Neural progenitor cell (in vitro differentiated cells): ENCODE measurements around the gene GRID1. TPM values are rescaled to one million over a fixed set of nuclear protein-coding genes. Genes with fewer than 3 reads are reported as not detected.
"Not testable (repeated sequence)": the region's sequence is repeated elsewhere in the genome, so short reads cannot be mapped to it uniquely, and the experiment has no call there.

Experiments
- DNase-seq: peaks from one replicate; pipeline ENCODE4 v3.0.0-alpha.2; 2016; ENCODE audit warnings: low spot score
- H2AFZ ChIP-seq: fragments of 200-600 bp; sonication (generic); replicated peaks from 2 replicates; pipeline ENCODE4 v1.6.1; 2016; ENCODE audit warnings: antibody characterized with exemption
- H3F3A ChIP-seq: fragments of 200-600 bp; sonication (generic); 2 replicates; pipeline ENCODE4 v1.6.1; 2016; ENCODE audit warnings: antibody characterized with exemption, low read depth
- H3K27ac ChIP-seq: fragments of 200-600 bp; sonication (generic); 2 replicates; pipeline ENCODE4 v1.5.1; 2016; ENCODE audit warnings: mild to moderate bottlenecking
- H3K27me3 ChIP-seq: fragments of 200-600 bp; sonication (generic); 2 replicates; pipeline ENCODE4 v1.6.1; 2016; ENCODE audit warnings: mild to moderate bottlenecking, moderate library complexity
- H3K36me3 ChIP-seq: fragments of 200-600 bp; sonication (generic); 2 replicates; pipeline ENCODE4 v1.5.1; 2016
- H3K4me1 ChIP-seq: fragments of 200-600 bp; sonication (generic); 2 replicates; pipeline ENCODE4 v1.6.1; 2016; ENCODE audit warnings: mixed run types
- H3K4me2 ChIP-seq: fragments of 200-600 bp; sonication (generic); 2 replicates; pipeline ENCODE4 v1.6.1; 2016
- H3K4me3 ChIP-seq: fragments of 200-600 bp; sonication (generic); 2 replicates; pipeline ENCODE4 v1.5.1; 2016
- H3K79me2 ChIP-seq: fragments of 200-600 bp; sonication (generic); 2 replicates; pipeline ENCODE4 v1.6.1; 2016; ENCODE audit warnings: low read depth
- H3K9ac ChIP-seq: fragments of 200-600 bp; sonication (generic); 2 replicates; pipeline ENCODE4 v1.6.1; 2016
- H3K9me3 ChIP-seq: fragments of 200-600 bp; sonication (generic); 2 replicates; pipeline ENCODE4 v1.5.1; 2016; ENCODE audit warnings: low read depth
- H4K20me1 ChIP-seq: fragments of 200-600 bp; sonication (generic); 2 replicates; pipeline ENCODE4 v1.6.1; 2016; ENCODE audit warnings: low read depth
- H3K27ac Mint-ChIP-seq: 3 replicates; pipeline ENCODE4 v1.8.0; 2021; ENCODE audit warnings: mixed read lengths
- H3K27me3 Mint-ChIP-seq: 2 replicates; pipeline ENCODE4 v1.8.0; 2022; ENCODE audit warnings: low read depth, mild to moderate bottlenecking, inconsistent platforms, moderate library complexity, mixed read lengths; ENCODE audit not compliant: insufficient read depth
- H3K36me3 Mint-ChIP-seq: 3 replicates; pipeline ENCODE4 v1.8.0; 2021; ENCODE audit warnings: mixed read lengths
- H3K4me1 Mint-ChIP-seq: 3 replicates; pipeline ENCODE4 v1.8.0; 2021; ENCODE audit warnings: mixed read lengths
- H3K4me3 Mint-ChIP-seq: 3 replicates; pipeline ENCODE4 v1.8.0; 2021; ENCODE audit warnings: mild to moderate bottlenecking, moderate library complexity, mixed read lengths
- H3K9me3 Mint-ChIP-seq: 3 replicates; pipeline ENCODE4 v1.8.0; 2020; ENCODE audit warnings: mixed read lengths
- EZH2 ChIP-seq: fragments of 200-600 bp; sonication (generic); IDR thresholded peaks from 2 replicates; pipeline ENCODE4 v1.6.1; 2017; ENCODE audit warnings: antibody characterized with exemption, mild to moderate bottlenecking, moderate library complexity
- EZH2phosphoT487 ChIP-seq: fragments of 200-600 bp; sonication (generic); IDR thresholded peaks from 2 replicates; pipeline ENCODE4 v1.6.1; 2017; ENCODE audit warnings: antibody characterized with exemption
- total RNA-seq: library from RNA; depleted of rRNA; stranded (reverse); fragments of >200 nt; gene quantifications from 2 replicates; pipeline ENCODE4 v1.2.3, GENCODE V29; 2015; ENCODE audit warnings: low replicate concordance
- TF ChIP-seq, protein P1 (sequence below): fragments of 200-600 bp; sonication (generic); IDR thresholded peaks from 2 replicates; pipeline ENCODE4 v1.5.1; 2017; ENCODE audit warnings: antibody characterized with exemption, mild to moderate bottlenecking

The GRID1 gene
- total RNA-seq, 1 donor from 2014 or later: not detected

DNA sequence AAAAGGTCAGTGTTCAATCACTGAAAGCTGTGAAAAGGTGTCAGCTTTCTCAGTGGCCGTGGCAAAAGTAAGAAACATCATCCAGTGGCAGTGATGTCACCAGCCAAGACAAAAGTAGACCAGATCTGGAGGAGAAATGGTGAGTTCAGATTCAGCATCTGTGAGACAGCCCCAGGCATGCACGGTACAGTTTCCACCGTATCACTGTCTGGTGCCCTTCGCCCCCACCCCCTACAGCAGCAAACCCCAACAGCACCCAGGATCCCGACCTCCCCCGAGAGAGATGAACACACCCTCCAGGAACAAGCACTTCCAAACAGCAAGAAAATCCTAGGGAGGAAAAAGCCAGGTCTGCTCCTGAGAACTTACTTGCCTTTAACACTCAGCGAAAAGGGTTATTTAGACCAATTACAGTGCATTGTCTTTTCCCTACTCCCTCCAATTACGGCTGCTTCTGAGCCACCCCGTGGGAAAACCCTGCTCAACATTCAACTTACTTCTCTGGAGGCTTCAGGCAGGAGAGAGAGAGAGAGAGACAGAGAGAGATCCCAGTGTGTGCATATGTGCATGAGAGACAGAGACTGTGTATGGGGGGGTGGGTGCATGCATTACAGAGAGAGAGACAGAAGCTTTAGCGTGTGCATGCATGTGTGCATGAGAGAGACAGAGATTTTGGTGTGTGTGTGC is 189.6 kb downstream of the GRID1 start:
- H3K9me3 Mint-ChIP-seq: no peaks in the 10 kb centered on the region
- Histone ChIP-seq H3K4me3 (no peak overlapping the region), H3F3A (no peaks in the 10 kb centered on the region), H4K20me1 (no peaks in the 10 kb centered on the region), H3K27me3 (no peaks in the 10 kb centered on the region), H3K27ac (no peak overlapping the region), H3K36me3 (no peaks in the 10 kb centered on the region), H3K9me3 (no peaks in the 10 kb centered on the region), H3K9ac (no peak overlapping the region), H2AFZ (no peak overlapping the region), H3K4me2 (no peak overlapping the region), H3K4me1 (no peaks in the 10 kb centered on the region), H3K79me2 (no peaks in the 10 kb centered on the region)
- H3K27ac Mint-ChIP-seq: no peak overlapping the region
- H3K36me3 Mint-ChIP-seq: no peaks in the 10 kb centered on the region
- H3K4me3 Mint-ChIP-seq: no peak overlapping the region
- no peaks in the 10 kb centered on the region for H3K4me1 Mint-ChIP-seq
- H3K27me3 Mint-ChIP-seq: no peaks in the 10 kb centered on the region
- no peak for DNase-seq
- no peak for TF ChIP-seq EZH2phosphoT487
- TF ChIP-seq, protein P1, sequence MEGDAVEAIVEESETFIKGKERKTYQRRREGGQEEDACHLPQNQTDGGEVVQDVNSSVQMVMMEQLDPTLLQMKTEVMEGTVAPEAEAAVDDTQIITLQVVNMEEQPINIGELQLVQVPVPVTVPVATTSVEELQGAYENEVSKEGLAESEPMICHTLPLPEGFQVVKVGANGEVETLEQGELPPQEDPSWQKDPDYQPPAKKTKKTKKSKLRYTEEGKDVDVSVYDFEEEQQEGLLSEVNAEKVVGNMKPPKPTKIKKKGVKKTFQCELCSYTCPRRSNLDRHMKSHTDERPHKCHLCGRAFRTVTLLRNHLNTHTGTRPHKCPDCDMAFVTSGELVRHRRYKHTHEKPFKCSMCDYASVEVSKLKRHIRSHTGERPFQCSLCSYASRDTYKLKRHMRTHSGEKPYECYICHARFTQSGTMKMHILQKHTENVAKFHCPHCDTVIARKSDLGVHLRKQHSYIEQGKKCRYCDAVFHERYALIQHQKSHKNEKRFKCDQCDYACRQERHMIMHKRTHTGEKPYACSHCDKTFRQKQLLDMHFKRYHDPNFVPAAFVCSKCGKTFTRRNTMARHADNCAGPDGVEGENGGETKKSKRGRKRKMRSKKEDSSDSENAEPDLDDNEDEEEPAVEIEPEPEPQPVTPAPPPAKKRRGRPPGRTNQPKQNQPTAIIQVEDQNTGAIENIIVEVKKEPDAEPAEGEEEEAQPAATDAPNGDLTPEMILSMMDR: no peak

DNA sequence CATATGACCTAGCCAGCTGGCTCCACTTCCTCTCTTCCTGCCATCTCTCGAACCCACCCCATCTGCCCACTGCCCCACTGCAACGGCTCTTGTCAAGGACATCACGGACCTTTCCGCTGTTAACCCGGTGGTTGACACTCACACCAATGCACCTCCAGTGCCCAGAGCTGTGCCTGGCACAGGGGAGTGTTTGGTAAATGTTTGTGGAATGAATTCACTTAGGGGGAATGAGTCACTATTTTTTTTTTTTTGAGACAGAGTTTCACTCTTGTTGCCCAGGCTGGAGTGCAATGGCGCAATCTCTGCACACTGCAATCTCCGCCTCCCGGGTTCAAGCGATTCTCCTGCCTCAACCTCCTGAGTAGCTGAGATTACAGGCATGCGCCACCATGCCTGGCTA is 191.1 kb downstream of the GRID1 start:
- H3K27me3 Mint-ChIP-seq, H3K27me3 ChIP-seq, H3K79me2 ChIP-seq, H3F3A ChIP-seq, H3K9me3 ChIP-seq, DNase-seq, H3K36me3 ChIP-seq, H2AFZ ChIP-seq, H3K9me3 Mint-ChIP-seq, H3K4me2 ChIP-seq, H3K27ac ChIP-seq, H3K4me3 ChIP-seq, H3K4me3 Mint-ChIP-seq, H3K36me3 Mint-ChIP-seq, H4K20me1 ChIP-seq, H3K27ac Mint-ChIP-seq, H3K9ac ChIP-seq, H3K4me1 ChIP-seq, H3K4me1 Mint-ChIP-seq: not testable (repeated sequence)

DNA sequence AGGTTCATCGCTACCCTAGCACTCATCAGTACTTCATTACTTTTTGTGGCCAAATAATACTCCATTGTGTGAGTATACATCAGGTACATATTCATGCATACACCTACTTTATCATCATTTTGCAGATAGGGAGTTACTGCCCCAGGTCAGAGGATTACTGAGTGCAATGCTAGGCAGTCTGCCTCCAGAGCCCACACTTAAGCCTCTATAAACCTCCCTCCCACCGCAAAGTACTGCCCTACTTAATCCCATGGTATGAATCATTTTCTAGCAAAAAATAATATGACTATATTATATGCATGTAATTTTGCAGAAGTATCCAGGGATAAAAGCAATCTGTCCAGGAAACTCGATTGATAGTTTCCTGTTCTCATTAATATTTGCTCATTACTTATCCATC is 194.3 kb downstream of the GRID1 start:
- Histone ChIP-seq H3K9ac (no peak overlapping the region), H3K27ac (no peak overlapping the region), H3K36me3 (no peaks in the 10 kb centered on the region), H3K79me2 (no peaks in the 10 kb centered on the region), H3K4me1 (no peaks in the 10 kb centered on the region), H3K4me3 (no peak overlapping the region), H3K27me3 (no peaks in the 10 kb centered on the region), H3K4me2 (no peak overlapping the region), H3F3A (no peaks in the 10 kb centered on the region), H2AFZ (no peak overlapping the region), H3K9me3 (no peaks in the 10 kb centered on the region), H4K20me1 (no peaks in the 10 kb centered on the region)
- H3K36me3 Mint-ChIP-seq: no peaks in the 10 kb centered on the region
- H3K4me3 Mint-ChIP-seq: no peak overlapping the region
- H3K27me3 Mint-ChIP-seq: peaks cover 2% of the 10 kb centered on the region
- H3K9me3 Mint-ChIP-seq: no peaks in the 10 kb centered on the region
- no peak for DNase-seq
- TF ChIP-seq EZH2 (no peak), EZH2phosphoT487 (no peak)
- TF ChIP-seq, protein P1: no peak
- no peak overlapping the region for H3K27ac Mint-ChIP-seq
- no peaks in the 10 kb centered on the region for H3K4me1 Mint-ChIP-seq

DNA sequence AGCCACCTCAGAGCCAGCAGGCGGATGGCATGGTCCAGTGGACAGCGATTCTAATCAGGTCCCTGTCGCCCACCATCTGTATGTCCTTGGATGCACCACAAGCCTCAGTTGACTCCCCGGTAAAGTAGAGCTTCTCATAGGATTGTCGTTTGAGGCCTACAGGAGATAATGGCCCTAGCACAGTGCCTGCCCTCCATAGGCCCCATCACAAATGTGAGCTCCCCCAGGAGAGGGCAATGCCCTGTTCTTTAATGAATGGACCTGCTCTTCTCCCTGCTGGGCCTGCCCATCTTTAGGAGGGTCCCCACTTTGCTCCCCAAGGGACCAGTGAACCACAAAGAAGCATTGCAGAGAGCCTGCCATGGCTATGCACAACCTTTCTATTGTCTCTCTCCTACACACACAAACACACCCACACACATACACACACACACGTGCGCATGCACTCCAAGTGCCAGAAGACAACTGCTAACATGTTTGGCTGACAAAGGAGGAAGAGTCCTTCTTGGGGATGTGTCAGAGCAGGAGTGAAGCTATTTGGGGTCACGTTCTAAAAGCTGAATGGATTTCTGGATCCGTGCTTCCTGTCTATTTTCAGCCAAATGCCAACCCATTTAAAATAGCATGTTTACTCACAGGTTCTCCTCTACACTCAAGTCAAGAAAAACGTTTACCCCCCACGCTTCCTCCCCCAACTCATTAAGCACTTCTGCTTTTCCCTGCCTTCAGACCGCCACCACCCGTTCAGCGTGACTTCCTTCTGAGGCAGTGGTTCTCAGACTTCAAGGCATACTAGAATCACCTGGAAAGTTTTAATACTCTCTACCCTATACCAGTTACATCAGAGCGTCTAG is 196.1 kb downstream of the GRID1 start:
- no peak overlapping the region for H3K27ac ChIP-seq
- no peaks in the 10 kb centered on the region for H3K36me3 Mint-ChIP-seq
- no peaks in the 10 kb centered on the region for H3K36me3 ChIP-seq
- no peaks in the 10 kb centered on the region for H3K9me3 Mint-ChIP-seq
- no peaks in the 10 kb centered on the region for H3F3A ChIP-seq
- no peak overlapping the region for H2AFZ ChIP-seq
- no peak for TF ChIP-seq EZH2phosphoT487
- no peak for TF ChIP-seq EZH2
- TF ChIP-seq, protein P1: no peak
- H3K4me3 ChIP-seq: no peak overlapping the region
- no peaks in the 10 kb centered on the region for H3K27me3 ChIP-seq
- peaks cover 2% of the 10 kb centered on the region for H3K27me3 Mint-ChIP-seq
- no peaks in the 10 kb centered on the region for H3K79me2 ChIP-seq
- no peak overlapping the region for H3K4me3 Mint-ChIP-seq
- H3K4me1 ChIP-seq: no peaks in the 10 kb centered on the region
- H3K4me1 Mint-ChIP-seq: no peaks in the 10 kb centered on the region
- no peaks in the 10 kb centered on the region for H4K20me1 ChIP-seq
- no peaks in the 10 kb centered on the region for H3K9me3 ChIP-seq
- H3K27ac Mint-ChIP-seq: no peak overlapping the region
- no peak overlapping the region for H3K9ac ChIP-seq
- no peak overlapping the region for H3K4me2 ChIP-seq
- no peak for DNase-seq
